ENCODE data around the gene MED25.

MED25 gene

DNA sequence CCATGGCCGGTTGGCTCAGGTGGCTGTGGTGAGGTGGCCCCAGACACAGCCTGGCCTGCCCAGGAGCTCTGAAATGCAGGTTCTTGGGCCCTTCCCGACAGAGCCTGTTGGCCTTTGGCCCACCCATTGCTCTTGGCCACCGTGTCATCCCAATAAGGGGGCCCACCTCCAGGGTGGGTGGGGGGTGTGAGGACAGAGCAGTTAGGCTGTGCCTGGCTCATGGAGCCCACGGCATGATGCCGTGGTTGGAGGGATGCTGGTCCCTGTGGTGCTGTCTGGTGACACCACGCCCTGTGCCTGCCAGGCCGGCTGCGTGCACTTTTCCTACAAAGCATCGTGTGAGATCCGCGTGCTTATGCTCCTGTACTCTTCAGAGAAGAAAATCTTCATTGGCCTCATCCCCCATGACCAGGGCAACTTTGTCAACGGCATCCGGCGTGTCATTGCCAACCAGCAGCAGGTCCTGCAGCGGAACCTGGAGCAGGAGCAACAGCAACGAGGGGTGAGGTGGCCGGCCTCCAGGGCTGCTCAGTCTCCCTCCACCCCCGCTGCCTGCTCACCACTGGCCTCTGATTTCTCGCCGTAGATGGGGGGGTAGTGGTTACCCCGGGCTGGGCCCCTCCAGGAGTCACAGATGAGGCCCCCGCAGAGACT lies 41.7 kb downstream of the MED25 start:
- no peak for DNase-seq

DNA sequence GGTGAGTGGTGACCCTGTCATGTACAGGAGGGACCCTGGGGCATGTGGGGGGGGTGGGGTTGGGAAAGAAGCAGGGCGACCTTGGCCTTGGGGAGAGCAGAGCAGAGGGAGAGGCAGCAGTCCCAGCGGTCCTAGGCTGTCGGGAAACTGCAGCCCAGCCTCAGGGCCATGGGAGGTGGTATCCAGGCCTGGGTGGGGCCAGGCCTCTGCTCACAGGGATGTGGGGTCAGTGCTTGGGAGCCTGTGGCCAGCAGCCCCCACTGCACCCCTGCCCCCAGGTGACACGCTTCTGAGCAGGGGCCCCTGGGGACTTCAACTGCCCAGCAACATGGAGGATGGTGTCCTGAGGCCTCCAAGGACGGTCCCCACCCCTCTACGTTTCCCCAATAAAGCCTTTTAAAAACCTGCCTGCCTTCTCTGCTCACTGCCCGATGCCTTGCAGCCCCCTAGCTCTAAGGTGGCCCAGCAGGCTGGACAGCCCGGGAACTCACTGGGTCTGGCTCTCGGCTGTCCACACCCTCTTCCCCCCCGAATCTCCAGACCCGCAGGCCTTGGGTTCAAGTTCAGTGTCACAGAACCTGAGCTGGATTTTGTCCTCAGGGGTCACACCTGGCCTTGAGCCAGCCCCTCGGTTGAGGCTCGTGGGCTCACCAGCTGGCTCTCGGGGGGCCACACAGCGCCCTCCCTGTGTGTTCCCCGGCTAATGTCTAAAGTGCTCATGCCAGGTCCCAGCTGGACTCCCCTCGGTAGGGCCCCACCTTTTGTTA lies 42.4 kb downstream of the MED25 start:
- DNase-seq: no peak

DNA sequence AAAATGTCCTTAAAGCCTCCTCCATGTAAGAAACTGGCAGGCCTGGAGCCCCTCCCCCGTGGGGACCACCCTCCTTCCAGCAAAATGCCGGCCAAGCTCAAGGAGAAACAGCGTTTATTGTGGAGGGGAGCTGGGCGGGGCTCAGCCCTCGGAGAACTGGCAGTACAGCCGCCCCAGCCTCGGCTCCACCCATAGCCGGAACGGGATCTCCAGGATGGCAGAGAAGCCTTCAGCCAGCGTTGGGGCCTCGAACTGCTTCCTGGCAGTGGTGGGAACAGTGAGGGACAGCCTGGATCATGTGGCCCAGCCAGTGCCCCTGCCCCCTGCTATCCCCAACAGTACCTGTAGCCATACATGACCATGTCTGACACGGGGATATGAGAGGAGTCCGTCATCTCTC lies 43.0 kb downstream of the MED25 start:
- no peak for DNase-seq

DNA sequence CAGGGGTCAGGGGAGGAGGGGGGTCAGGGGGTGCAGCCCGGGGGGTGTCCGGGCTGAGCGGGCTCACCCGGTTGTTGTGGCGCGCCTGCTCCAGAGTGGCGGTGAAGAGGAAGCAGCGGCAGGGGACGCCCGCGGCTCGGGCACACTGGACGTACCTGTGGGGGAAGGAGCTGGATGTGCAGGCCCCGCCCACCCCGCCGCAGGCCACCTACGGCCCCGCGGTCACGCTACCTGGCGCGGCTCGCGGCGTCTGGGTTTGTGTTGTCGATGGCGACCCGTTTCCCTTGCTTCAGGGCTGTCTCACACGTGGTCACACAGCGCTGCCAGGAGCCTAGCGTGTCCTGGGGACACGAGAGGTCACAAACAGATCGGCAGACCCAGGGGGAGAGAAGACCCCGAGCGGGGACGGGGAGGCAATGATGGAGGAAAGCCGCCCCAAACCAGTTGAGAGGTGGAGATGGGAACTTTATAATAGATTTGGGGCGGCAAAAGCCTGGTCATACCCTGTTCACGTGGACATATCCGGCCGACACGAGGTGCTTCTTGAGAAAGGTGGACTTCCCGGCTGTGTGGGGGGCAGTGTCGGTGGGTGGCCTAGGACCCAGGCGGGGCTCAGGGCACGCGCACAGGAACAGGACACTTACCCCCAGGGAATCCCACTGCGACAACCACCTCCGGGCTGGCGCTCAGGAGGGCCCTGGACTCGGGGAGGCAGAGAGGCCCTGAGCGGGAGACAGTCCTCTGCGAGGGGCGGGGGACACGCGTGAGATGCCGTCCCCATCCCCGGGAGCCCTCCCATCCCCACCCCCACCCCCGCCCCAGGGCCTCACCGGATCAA lies 43.7 kb downstream of the MED25 start:
- no peak for DNase-seq

DNA sequence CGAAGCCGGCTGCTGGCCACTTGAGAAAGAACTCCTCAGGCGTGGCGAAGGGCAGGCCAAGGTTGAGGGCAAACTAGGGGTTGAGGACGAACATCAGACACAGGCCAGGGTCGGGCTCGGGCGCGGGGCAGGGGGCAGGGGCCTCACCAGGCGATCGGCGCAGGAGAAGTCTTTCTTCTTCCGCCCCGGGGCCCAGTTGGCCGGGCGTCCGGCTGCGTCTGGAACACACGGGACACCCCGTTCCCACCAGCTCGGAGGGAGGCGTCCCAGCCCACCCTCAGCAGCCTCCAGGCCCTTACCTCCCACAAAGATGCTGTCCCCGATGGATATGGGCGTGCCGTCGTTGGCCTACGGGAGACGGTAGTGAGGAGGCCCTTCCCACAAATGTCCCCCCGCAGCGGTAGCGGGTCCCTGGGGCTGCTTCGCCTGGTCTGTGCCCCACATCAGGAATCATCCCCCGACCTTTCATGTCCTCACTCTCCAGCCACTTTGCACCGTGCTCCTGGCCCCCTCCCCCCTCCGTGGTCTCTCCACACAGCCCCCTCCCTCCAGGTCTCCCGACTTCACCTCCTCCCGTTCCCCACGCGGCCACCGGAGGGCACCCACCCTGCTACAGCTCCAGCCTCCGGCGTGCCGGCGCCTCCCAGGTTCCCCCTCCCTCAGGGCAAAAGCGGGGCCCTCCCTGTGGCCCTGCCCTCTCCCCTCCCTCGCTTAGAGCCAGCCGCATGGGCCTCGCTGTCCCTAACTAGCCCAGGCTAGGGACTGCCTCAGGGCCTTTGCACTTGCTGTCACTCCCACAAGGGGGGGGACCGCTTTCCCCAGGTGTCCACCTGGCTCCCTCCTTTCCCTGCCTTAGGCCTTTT lies 44.5 kb downstream of the MED25 start:
- DNase-seq: no peak

DNA sequence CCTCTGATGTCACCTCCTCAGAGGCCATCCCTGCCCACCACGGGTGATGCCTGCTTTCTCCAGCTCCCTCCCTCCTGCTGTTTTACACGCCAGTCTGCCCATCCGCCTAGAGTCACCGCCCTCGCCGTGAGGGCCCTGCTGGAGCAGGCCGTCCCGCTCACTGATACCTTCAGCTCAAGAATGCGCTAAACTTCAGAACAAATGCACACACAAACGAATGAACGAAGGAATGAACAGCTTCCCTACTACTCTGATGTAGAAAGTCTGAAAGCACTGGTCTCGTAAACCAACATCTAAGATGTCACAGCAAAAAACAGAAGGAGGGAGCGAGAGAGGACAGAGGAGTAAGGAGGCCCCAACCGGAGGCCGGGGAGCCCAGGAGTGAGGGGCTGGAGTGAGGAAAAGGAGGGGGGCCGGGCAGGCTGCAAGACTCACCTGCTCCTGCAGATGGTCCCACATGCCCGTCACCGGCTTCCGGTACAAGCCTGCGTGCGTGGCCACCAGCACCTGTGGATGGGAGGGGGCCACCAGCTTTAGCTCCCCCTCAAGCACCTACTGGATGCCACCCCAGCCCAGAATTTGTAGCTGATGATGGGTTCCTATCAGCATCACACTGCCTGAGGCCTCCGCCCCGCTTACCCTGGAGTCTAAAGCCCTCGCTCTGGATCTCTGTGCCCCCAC lies 45.3 kb downstream of the MED25 start:
- no peak for DNase-seq

DNA sequence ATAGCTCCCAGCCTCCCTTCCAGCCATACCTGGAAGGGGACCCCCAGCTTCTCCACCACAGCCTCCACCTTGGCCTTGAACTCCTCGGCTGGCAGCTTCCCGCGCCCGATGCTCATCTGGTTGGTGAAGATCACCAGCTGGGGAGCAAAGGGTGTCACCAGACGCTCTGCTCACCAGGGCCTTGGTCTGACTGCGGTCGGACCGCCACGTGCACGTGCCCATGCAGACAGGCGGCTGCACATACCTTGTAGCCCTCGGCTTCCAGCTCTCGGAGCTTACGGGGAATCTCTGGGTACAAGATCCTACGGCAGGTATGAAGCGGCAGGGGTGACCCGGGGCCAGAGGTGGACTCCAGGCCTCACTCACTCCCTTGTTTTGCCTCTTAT lies 45.8 kb downstream of the MED25 start:
- no peak for DNase-seq

DNA sequence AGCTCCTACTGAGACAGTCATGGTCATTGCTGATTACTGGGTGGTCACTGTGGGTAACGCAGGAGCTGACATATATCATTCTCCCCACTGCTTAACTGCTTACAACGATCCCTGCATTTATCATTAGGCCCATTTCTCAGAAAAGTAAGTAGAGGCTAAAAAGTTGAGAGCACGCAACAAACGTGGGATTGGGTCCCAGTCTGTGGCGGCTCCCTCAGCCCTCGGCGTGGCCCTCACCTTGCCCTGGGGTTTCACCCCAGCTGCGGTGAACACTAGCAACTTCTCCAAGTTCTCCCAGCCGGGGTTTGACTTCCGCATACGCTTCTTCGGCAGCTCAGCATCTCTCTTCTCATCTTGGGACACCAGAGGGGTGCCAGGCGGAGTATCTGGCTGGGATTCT lies 46.8 kb downstream of the MED25 start:
- no peak for DNase-seq

DNA sequence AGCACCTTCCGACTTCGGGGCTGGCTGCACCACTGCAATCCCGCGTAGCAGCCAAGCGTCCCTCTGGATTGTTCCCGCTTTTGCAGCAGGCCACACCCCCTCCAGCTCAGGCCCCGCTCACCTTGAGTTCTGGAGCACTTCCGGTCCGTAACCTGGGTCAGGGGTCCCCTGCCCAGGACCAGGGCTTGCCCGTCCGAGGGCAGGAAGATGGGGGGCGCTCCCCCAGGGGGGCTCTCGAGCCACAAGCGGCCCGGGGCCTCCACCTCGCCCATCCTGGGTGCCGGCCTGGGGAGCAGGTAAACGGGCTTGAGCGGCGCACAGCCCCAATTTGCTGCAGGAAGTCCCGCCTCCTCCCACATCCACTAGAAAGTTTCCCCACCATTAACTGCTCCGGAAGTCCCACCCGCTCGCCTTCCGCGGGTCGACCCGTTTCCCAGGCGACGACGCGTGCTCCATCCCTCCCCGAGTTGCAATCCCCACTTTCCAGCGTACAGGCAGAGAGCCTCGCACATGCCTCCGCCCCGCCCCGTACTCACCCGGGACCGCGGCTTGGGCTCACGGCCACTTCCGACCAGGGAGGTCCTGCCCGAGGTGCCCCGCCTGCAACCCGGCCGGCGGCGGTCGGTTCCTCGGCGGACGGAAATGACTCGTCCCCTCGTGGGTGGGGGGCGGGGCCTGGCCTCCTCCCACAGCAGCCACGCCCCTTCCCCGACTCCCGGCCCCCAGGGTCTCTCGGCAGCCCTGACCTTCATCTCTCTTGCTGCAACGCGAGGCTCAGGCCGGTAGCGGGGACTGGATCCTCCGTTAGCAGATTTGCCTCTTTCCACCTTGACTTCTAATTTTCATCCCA lies 49.1 kb downstream of the MED25 start, which contains the start of gene PNKP:
Gene PNKP (minus strand): TSS at position 644 of the 850 bp plus-strand sequence. CDS start 372 bp downstream, at position 272.
- peak; percentile 88 for DNase-seq

DNA sequence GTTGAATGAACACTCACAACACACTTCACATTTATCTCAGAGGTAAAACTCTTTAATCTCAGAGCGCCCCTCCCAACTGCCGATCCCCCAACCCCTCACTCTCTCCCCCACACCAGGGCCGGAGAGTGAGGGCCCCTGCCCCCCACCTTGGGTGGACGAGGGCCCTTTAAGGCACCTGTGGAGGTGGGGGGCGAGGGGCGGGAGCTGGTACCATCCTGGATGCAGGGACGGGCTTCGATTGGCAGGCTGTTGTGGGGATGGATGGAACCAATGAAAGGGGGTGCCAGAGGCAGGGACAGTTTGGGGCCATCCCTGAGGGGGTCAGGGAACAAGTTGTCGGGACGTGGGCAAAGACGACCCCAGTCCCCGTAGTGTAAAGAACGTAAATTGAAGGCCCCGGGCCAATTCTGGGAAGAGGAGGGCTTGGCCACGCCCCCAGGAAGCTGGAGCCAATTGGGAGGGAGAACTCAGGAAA lies 51.0 kb downstream of the MED25 start:
- DNase-seq: no peak

DNA sequence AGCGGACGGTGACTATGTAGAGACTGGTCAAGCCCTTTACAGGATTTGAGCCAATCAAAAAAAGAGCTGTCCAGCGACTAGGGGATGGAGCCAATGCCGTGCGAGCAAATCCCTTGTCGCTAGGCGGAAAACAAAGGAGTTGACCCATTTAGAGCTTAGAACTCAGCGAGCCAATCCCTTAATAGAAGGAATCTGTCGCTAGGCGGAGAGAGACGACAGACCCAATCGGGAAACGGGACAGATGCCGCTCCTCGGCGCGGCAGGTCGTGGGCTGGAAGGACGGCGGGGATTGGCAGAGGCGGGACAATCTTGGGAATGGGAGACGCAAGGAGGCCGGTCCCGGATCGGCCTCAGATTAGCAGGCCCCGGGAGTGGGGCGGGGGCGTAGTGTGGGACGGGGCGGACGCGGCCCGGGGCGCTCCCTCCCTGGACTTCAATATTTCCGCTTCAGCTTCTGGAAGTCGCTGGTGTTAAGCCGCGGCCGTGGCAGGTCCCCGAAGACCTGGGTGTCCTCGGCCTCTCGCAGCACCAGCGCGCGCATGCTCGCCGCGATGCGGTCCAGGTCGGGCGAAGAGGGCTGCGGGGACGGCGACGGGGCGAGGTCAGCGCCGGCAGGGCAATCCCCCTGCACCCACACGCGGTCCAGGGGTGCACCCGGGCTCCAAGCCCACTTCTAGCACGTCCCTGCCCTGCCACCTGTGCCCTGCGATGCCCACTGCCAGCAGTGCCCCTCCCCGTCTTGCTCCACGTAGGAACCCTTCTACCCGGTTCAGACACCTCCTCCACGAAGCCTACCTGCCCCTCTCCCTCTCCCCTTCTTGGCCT lies 51.6 kb downstream of the MED25 start:
- DNase-seq: peak; percentile 97 to 98

DNA sequence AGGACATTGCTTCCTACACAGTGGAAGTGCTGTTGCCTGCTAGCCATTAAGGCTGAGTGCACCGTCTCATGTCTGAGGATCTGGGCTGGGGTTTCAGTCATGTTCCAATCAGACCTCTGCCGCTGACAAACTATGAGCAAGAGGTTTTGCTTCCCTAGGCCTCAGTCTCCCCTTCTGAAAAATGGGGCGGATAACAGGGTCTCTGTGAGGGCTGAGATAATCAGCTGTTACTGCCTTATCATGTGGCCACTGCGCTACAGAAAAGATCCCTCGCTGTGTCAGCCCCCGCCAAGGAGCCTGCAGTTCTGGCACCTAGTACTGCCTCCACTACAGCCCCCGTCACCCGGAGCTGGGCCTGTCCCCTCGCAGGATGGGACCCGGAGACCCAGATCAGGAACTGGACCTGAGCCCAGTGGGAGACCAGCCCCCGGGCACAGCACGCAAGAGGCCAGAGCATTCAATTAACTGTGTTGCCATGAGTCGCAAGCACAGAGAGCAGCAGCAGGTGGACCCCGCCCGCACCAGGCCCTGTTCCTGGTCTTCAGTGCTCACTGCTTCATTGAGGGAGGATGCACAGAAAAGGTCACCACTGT lies 52.3 kb downstream of the MED25 start:
- no peak for DNase-seq

DNA sequence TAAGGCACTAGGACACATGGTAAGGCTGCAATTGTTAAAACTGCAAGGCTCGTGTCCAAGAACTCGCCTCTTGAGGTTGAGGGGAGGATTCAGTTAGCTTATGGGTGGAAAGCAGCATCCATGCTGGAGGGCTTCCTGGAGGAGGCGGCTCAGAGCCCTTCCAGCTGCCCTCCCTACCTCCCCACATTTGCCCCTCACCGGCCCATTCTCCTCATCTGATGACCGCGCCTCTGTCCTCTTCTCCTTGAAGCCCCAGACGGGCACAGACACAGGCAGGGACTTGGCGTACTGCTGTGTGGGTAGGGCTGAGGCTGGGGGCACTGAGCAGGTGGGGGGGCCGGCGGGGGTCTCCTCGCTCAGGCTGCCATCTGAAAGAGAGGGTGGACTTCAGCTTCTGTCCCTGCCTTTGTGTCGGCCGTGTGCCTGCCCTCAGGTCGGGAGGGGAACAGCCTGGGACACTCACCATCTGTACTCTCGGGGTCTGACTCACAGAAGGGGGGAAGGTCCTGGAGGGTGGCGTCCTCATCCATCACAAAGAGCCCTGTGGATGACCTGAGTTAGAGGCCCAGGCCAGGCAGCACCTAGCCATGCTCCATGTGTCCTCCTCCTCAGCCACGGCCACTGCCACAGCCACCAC lies 53.4 kb downstream of the MED25 start:
- DNase-seq: no peak

DNA sequence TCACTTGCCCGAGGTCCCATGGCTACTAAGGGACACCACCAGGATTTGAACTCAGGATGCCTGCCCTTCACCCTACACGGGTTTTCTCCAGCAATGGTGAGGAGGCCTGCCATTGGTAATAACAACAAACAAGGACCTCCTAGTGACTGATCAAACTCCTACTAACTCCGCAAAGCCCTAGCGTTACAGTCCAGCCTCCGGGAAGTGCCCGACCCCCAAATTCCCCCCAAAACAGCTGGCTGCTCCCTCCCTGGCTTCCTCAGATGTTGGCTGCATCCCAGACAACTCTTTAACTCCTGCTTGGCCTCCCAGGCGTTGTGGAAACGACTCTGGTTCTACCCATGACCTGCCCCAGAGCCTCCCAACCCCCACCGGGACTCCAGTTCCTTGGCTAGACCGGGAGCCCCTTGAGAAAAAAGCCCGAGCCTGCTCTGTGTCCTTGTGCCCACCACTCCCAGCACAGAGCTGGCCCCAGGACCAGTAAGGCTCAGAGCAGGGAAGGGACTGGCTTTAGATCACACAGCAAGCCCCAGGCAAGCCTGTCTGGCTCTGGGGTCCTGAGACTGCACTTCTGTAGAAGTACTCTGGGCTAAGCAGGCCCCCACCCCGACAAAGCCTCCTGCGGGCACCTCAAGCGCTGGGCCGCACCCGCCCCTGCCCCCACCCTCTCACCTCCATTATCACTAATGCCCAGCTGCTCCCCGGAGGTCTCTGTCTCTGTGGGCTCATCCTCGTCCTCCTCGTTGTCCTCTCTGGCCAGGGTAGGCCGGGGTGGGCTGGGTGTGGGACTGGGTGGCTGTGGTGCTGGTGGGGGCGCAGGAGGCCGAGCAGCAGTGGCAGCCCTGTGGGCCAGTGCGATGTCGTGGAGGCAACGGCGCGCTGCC lies 54.4 kb downstream of the MED25 start:
- DNase-seq: no peak

DNA sequence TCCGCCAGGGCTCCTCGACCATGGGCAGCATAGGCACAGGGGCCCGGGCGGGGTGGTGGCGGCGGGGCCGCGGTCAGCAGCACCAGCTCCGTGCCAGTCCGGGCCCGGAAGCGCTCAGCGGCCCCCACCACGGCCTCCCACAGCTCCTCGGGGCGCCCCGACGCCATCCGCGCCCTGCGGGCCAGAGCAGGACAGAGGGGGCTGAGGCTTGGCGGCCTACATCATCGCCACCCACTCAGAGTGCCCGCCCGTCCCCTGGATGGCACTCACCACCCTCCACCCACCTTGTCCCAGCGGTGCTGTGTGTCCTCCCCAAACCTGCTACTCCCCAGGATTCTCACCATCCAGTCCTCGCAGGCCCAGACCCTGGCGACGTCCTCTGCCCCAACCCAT lies 55.0 kb downstream of the MED25 start:
- DNase-seq: no peak

DNA sequence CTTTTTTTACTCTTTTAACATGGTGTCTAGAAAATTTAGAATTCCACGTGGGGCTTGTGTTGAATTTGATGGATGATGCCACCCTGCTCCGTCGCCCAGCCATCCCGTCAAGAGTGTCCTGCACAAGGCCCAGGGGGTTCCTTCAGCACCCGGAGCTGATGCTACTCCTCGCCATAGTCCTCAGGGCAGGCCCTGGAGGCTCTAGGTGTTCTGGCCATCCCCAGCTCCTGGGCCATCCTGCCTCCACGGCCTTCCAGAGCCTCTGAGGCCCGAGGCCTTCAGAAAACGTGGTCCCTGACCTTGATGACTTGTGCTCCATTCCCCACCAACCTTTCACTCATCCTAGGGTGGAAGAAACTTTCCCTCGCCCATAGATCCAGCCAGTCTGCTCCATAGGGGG lies 55.7 kb downstream of the MED25 start:
- DNase-seq: no peak

DNA sequence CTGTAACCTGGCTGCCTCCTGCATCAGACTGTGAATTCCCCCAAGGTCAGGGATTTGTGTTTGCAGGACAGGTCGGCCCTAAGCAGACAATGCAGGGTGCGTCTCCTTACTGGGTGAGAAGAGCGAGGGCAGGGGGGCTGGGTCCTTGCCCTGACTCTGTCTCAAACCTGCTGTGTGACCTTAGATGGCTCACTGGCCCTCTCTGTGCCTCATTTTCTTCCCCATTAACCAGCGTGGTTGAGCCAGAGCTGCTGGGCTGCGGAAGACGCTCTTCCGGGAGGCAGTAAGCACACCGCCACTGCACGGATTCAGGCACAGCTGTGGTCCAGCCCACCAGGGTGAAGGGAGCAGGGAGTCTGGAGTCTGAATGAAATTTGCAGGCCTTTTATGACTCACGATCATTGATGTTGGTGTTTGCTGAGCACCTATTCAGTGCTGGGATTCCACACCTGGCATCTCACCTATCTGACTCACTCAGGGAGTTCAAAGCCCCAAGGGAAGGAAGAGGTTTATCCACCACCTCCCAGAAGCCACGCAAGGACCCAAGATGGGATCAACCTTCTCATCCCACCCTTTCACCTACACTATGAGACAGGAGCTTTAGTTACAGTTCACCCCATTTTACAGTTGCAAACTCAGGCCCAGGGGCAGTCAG lies 56.5 kb downstream of the MED25 start:
- no peak for DNase-seq

DNA sequence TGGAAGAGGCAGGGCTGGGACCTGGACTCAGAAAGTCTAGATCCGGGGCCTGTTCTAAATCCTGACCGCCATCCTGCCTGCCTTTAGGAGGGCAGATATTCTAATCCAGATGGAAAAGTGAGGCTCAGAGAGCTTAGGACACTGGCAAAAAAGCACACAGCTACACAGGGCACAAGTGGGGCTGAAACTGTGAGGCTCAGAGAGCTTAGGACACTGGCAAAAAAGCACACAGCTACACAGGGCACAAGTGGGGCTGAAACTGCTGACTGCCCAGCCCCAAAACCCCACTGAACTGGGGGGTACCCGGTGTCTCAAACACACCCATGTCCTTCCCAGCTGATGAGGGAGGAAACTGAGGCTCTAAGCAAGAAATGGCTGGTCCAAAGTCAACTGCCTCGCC lies 57.1 kb downstream of the MED25 start:
- no peak for DNase-seq
